GM19455 (cell line): ENCODE results near the gene ABCC5.
"Not testable (repeated sequence)": the region's sequence is repeated elsewhere in the genome, so short reads cannot be mapped to it uniquely, and the experiment has no call there.

Source experiments
- ATAC-seq: cut with Tn5 transposase; IDR thresholded peaks from one replicate; pipeline ENCODE4 v1.9.1; 2021; ENCODE audit not compliant: unreplicated experiment

ABCC5 gene

GRCh38 chr3:183896184-183896583 lies 121.5 kb downstream of the ABCC5 start:
- no peak for ATAC-seq

GRCh38 chr3:183895774-183896173 lies 121.9 kb downstream of the ABCC5 start:
- no peak for ATAC-seq

- ATAC-seq, result no peak
Measured at GRCh38 chr3:183895296-183895695, 122.4 kb downstream of the ABCC5 start.

GRCh38 chr3:183892610-183893214 lies 125.0 kb downstream of the ABCC5 start:
- ATAC-seq, result no peak

- ATAC-seq, result no peak
Measured at GRCh38 chr3:183885766-183886165, 131.9 kb downstream of the ABCC5 start.

GRCh38 chr3:183884427-183885296 lies 133.0 kb downstream of the ABCC5 start, which contains the start of gene PARL:
PARL (minus strand) TSS chr3:183884880; CDS start chr3:183884846, 34 bp downstream.
- peak; percentile 99 for ATAC-seq

GRCh38 chr3:183884097-183884426 lies 133.6 kb downstream of the ABCC5 start:
- no peak for ATAC-seq

GRCh38 chr3:183883291-183884096 lies 134.2 kb downstream of the ABCC5 start:
- ATAC-seq, result no peak

GRCh38 chr3:183880121-183880520 lies 137.6 kb downstream of the ABCC5 start:
- no peak for ATAC-seq

GRCh38 chr3:183879243-183879642 lies 138.4 kb downstream of the ABCC5 start:
- ATAC-seq, result no peak

GRCh38 chr3:183878071-183878470 lies 139.6 kb downstream of the ABCC5 start:
- ATAC-seq, result no peak

GRCh38 chr3:183877227-183877626 lies 140.5 kb downstream of the ABCC5 start:
- ATAC-seq, result not testable (repeated sequence)

GRCh38 chr3:183875411-183875810 lies 142.3 kb downstream of the ABCC5 start:
- ATAC-seq, result no peak

- no peak for ATAC-seq
Measured at GRCh38 chr3:183873914-183874313, 143.8 kb downstream of the ABCC5 start.

- no peak for ATAC-seq
Measured at GRCh38 chr3:183871541-183871940, 146.1 kb downstream of the ABCC5 start.

- ATAC-seq, result no peak
Measured at GRCh38 chr3:183870563-183870962, 147.1 kb downstream of the ABCC5 start.
